GM19023 (cell line): ENCODE measurements around the gene FCRL4.
A peak's percentile ranks its signal among the peaks of the same experiment; 100 is the strongest.

Experiments used
- ATAC-seq: cut with Tn5 transposase; IDR thresholded peaks from one replicate; pipeline ENCODE4 v1.9.1; 2021; ENCODE audit warnings: mild to moderate bottlenecking, moderate library complexity; ENCODE audit not compliant: unreplicated experiment

Gene FCRL4

DNA sequence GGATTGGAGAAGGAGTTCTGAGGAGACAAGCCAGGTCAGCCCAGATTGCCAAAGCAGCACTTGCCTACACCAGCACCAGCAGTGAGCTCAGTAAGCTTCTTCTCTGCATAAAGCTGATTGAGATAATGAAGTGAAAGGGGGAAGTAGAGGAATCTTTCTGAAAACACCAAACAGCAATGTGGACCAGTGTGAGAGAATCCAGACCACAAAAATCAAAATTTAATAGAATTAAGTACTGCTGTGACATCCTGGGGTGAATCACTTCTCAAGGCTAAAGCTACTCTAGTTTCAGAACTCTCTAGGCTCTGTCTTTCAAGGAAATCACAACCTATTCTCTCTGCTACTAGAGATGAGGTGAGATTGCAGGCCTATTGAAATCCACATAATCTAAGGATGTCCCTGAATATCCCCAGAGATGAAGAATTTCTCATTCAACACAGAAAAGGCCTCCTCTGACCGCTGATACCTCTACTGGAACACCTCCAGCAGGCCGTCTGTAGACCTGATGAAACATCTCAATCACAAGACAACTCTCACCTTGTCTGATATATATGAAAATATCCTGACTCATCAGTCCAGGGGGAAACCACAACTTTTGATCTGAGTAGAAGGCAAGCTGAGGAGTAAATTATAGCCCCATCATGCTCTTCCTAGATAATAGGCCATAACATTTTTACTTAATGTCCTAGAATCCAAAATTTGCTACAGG is at the start of gene FCRL4:
TSS of gene FCRL4 (minus strand) at position 127 of the 709 bp plus-strand sequence. CDS start 141 bp downstream, outside the sequence.
- peak; percentile 35 for ATAC-seq

DNA sequence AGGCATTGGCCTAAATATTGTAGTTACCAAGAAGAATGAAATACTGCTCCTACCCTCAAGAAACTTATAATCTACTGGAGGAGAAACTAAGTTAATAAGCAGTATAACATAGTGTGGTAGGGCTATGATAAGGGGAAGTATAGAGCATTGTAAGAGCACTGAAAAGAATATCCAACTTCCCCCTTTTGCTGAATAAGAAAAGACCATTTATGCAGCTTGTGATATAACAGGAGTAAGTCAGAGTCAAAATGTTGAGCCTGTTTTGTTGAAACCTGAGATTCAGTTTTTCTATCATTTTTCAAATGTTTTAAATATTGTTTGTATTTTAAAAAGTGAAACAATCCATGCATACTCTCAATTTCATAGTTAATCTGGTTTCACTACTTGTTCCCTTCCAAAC is 48.3 kb upstream of the FCRL4 start:
- no peak for ATAC-seq

DNA sequence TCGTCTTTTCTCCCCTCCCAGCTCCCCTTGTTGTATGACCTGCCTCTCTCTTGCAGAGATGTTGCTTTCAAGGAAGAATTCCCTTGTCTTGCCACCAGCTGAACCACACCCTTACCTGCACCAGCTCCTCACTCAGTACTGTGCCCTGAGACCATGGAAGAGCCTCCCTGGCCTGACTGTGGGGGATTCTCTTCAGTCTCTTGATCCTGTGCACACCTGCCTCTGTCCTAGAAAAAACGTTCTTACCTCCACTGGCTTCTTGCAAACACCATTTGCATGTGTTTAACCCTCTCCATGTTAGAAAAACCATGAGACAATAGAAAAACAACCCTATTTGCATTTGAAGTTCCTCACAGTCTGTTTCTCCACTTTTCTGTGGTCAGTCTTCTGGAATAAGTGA is 43.3 kb upstream of the FCRL4 start:
- no peak for ATAC-seq

DNA sequence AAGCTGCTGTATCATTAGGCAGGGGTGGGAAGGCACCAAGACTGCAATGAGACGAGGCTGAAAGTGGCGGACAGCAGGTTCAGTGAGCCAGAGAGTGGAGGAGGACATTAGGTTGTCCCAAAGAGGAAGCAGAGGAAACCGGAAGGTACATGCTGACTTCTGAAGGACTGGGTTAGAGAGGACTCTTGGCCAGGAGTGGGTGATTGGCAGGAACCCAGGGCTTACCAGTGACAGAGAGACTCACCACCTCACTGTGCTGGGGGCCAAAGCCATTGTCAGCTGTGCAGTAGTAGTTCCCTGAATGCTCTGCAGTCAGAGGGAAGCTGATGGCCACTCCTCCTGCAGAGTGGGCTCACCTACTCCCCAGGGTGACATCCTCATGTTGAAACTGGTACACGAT is 41.9 kb upstream of the FCRL4 start:
- ATAC-seq: no peak

DNA sequence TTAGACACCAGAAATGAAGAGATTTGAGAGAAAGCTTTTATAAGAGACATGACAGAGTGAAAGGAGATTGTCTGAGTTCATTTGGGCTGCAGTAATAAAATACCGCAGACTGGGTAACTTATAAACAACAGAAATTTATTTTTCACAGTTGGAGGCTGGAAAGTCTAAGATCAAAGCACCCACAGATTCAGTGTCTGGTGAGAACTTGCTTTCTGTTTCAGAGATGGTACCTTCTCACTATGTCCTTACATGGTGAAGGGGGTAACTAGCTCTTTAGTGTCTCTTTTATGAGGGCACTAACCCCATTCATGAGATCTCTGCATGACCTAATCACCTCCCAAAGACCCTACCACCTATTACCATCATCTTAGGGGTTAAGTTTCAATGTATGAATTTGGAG is 30.9 kb upstream of the FCRL4 start:
- no peak for ATAC-seq

DNA sequence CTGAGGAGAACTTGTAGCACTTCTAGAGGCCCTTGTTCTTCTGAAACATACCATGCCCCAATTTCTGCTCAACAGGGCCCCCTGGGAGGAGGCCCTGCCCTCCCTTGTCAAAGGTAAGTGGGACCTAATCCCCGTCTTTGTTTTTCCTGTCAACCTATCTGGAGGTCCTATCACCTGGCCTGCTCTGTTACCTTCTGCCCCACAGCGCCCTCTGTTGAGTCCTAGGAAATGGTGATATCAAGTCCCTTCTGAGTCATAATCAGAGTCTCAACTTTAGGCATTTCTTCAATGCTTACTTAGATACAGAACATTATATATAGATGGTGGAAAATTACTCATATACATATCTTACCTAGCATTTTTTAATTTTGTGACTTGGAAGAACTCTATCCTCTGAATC is 28.2 kb upstream of the FCRL4 start:
- no peak for ATAC-seq

DNA sequence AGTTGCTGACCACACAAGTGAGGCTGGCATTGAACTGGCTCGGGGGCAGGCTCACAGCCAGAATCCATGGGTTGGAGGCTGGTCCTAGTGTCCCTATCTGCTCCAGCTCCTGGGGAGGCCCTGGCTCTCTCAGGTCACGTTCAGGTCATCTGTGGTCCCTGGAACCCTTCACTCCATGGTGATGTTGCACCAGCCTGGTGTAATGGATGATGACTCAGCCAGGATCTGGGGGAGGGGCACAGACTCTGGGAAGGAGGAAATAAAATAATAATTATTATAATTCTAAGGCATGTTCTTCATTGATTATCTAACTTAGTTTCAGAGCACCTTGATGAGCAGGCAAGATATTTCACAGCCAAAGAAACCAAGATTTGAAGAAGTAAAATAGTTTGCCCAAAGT is 26.6 kb upstream of the FCRL4 start:
- ATAC-seq: no peak

DNA sequence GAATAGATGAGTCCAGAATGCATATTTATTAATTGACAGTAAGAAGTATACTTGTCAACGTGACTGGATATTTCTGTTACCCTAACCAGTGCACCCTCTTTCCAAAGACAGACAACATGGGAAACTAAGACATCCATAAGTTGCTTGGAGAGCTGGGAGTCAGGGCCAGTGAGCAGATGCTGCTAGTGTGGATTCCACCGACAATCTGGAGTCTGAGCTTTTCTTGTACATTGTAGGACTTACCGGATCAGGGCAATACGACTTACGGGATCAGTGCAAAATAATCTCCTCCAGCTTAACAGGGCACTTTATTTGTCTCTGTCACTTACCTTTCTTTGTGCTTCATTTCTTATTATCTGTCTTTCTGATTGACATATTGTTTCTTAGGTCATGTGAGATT is 24.6 kb upstream of the FCRL4 start:
- no peak for ATAC-seq

DNA sequence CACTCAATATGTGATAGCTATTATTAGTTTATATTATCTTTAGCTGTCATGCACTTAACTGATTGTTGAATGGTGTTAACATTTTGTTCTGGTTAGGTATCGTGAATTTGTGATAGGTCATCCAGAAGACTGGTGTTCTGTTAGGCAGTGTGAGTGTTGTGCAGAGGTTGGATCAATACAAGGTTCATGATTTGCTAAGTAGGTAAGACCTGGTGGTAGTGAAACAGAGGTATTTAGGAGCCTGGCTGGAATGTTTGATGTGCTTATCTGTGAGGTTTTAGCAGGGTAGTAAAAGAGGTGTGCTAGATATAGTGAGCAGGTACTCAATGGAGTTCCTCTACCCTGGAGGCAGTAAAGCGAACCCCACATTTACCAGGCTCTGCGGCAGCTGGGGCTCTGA is 20.3 kb upstream of the FCRL4 start:
- ATAC-seq: no peak

DNA sequence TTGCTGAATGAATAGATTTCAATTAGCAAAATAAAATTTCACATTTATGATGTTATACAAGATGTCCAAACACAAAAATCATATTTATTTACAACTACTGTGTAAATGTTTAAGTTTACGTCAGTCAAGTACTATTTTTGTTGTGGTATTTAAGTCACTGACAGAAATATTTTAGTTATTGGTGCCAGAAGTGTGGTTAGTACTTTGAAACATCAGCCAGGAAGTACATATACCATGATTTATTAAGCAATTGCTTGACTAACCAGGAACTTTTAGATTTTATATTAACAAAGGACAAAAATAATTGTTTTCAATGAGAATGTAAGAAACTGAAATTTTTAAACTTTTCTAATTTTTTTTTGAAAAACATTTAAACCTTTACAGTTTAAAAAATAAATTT is 2.4 kb upstream of the FCRL4 start:
- ATAC-seq: no peak

DNA sequence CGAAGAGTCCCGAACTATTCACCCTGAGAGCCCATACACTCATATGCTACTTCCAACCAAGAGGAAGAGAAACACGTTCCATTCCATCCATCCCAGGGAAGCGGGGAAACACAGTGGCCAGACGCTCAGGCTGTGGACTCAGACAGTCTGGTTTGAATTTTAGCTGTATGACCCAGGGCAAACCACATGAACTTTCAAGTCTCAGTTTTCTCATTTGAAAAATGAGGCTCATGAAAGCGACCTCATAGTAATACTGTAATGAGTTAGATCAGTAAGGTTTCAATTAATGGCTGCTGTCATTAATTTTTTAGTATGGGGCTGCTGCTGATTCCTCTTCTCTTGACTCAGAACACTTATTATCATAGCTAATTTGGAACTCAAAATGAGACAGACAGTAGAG is 1.5 kb downstream of the FCRL4 start:
- peak; percentile 44 for ATAC-seq

DNA sequence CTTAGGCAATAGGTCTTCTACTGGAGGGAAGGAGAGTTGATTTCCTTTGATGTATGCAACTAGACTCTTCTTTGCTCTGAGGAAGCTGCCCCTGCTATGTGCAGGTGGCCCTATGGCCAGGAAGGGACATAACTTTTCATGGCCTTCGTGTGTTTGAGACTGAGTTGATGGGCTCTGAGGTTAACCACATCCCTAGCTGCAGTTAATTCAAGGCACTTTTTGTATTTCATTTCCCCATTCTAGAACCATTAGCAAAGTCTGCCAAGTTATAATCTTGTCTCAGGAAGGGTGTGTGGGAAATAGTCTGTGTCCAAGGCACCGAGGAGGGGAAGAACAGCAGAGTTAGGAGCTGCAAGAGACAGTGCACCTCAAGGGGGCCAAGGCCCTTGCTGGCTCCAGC is 2.5 kb downstream of the FCRL4 start:
- peak; percentile 71 for ATAC-seq

DNA sequence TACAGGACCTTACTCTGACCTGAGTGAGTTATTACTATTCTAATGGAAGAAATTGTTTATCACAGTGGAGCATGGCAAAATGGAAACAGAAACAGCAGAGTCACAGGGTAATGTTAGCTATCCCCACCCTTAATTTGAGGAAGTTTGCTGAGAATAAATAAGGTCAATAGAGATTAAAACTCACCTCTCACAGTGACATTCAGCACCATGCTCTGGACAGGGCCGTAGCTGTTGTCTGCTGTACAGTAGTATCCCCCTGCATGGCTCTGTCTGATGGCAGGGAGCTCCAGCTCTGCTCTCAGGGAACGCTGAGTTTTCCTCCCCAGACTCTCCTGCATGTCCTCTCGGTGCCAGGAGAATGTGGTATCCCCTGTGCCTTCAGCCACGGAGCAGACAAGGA is 11.9 kb downstream of the FCRL4 start:
- no peak for ATAC-seq

DNA sequence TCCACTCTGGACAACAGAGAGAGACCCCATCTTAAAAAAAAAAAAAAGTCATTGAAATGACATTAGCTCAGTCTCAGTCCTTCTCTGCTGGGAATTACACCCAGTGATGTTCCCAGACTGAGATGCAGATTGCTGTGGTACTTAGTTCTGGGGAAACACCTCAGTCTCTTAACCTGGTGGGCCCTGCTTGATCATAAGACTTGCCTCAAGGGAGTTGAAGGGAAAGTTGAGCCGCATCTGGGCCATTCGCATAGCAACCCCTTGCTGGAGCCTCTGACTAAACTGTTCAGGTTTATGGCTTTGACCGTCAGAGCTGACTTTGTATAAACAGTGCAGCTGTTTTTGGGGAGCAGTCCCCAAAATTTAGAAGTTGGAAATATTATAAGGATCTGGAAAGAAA is 13.4 kb downstream of the FCRL4 start:
- peak; percentile 54 for ATAC-seq

DNA sequence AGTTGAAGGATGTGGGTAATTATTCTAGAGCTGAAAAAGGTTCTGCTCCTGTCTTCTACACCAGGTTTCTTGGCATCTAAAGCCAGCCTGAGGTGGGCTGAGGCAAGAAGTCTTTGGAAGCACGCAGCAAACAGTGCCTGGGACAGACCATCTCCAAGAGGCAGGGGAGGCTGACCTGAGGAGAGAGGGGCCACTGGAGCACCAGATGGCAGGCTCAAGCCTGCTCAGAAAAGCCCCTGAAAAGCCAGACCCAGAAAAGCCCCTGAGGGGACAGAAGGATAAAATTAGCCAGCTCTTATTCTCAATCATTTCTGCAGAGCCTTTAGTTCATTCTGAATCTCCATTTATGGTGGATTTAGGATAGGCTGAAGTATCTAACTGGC is 17.1 kb downstream of the FCRL4 start:
- ATAC-seq: no peak

DNA sequence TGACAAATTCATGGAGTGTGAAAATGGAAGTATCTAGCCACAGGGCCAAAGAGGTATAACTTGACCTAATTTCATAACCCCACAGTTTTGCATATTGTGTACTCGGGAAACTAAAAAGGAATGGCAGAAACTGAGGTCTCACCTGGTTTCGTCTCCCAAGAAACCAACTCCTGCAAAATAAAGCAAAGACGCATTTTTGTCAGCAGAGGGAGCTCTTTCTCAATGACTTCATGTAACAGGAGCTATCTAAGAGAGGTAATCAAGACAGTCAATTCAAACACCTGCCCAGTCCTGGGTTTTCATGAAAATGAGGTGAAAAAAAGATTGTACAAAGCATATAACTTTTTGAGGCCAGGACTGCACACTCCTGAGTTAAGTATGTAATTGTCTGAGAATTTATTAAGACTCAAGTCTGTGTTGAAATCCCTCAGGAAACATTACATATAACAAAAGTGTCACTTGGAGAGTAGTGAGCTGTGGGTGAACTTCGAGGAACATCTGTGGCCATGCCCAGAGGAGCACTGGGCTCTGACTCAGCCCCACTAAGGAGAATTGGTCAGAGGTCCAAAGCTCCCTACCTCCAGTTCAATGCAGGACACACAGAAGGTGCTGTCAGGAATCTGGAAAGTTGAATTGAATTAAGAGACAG is 17.6 kb downstream of the FCRL4 start:
- ATAC-seq: no peak

DNA sequence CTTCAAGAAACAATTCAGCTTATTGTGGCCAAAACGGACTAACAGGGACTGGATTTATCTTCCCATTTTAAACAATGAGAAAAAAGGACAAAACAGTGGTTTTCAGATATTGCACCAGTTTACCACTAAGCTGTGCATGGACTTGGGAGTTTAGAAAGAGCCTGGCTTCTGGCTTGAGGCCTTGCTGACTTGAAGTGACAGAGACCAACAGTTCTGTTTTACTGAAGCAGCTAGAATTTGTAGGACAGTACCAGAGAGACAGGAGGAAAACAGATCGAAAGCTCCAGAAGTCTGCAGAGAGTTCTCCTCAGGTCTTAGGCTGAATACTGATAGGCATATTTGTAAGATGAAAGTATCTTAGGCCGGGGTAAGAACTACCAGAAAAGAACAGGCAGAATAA is 20.5 kb downstream of the FCRL4 start:
- ATAC-seq: no peak

DNA sequence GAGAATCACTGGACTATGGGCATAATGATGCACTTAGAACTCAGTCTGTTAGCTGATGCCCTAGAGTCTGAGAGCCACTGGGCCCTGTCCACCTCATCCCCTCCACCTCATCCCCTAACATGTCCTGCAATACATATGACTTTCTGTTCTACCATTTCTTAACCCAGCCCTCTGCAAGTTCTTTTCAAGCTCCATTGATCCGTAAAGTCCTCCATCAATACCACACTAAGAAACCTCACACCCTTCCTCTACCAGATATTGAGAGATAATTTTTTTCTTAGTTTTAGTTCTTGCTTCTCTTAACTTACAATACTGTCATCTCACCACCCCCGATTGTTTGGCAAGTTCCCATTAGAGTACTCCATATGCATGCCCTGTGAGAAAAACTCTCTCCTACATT is 22.1 kb downstream of the FCRL4 start:
- ATAC-seq: no peak

DNA sequence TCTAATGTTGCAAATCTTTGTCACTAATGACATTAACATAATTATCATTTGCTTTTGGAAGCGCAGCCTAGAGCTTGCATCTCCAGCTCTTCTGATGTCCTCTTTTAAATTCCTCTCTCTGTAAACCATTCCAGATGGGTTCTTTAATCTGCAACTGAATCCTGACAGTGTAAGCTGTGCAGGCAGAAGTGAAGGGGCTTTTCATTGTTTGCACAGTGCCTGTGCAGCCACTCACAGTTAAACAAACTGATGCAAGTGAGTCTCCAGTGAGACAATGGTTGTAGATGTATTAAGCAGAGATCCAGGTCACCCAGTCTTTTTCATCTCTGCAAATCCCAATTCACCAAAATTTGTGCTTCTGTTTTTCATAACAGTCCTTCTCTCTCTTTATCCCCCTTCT is 23.0 kb downstream of the FCRL4 start:
- no peak for ATAC-seq

DNA sequence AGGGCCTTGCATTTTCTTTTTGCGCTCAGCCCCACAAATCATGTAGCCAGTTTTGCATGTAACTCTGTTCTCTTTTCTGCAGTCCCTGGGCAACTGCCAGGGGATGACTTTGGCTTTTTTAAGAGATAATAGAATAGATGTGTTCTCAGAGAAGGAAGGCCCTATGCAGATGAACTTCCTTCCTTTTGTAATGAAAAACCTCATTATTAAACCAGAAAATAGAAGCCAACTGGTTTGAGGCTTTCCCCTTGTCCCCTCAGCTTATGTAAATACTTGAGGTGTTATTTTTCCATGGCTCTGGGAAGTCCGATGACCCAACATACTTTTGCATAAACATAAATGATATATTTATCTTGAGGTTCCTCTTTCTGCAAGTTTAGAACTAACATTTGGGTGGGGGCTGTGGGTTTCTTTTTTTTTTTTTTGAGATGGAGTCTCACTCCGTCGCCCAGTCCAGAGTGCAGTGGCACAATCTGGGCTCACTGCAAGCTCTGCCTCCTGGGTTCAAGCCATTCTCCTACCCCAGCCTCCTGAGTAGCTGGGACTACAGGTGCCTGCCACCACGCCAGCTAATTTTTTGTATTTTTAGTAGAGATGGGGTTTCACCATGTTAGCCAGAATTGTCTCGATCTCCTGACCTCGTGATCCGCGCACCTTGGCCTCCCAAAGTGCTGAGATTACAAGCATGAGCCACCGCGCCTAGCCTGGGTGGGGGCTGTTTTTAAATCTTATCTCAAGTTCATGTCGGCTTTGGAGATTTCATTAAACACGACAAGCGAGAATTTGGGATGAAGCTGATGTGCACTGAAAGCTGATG is 31.2 kb downstream of the FCRL4 start:
- peak; percentile 37 for ATAC-seq

DNA sequence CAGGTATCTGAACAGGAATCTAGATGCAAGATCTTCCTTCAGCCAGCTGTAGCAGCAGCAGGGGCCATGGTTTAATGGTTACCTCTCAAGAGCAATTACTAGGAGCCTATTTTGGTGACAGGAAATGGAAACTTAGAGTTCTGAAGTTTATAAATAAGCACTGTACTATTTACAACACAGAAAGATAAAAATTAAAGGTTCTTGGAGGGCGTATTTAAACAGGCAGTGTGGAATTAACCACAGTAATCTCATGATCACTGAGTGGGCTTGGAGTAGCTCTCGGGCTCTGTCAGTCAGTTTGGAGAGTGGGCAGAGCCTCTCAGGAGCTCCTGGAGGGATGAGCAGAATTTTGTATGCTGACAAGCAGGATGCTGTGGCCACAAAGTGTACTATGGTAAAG is 35.4 kb downstream of the FCRL4 start:
- peak; percentile 69 for ATAC-seq

DNA sequence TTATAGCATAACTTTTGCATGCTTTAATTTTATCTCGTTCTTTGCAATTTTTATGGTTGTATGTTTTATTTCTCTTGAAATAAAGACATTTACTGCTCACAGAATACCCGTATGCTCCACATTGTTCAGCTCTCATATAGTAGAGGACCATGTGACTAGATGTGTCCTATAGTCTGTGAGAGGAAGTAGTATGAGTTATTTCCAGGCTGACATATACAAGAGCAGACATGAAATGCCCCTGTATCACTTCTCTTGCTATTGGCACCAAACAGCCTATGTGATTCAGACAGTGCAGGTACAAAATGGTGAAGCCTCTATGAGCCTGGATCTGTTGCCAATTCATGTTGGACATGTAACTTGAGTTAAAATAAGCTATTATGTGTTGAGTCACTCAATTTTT is 39.8 kb downstream of the FCRL4 start:
- ATAC-seq: no peak
